ENCODE data around the gene TRPV4.

Gene TRPV4

GRCh38 chr12:109775172-109775881 lies 57.9 kb downstream of the TRPV4 start (continued):
- TF ChIP-seq ZNF792 (tag by site-specific recombination; IDR thresholded peaks at IDR 0.05), result no peak
- TF ChIP-seq PRDM2 (tag by site-specific recombination; IDR thresholded peaks at IDR 0.05; ENCODE audit: borderline replicate concordance), result no peak
- peak; percentile 22; the same call in 1 of the 2 replicates for TF ChIP-seq GLIS1 (tag by site-specific recombination; IDR thresholded peaks at IDR 0.05)
- no peak for TF ChIP-seq ZFP37 (tag by site-specific recombination; IDR thresholded peaks at IDR 0.05)
- no peak for TF ChIP-seq ZNF513 (tag by site-specific recombination; IDR thresholded peaks at IDR 0.05)
- 0 out of 2 replicates have a peak, but pooled peaks have one; percentile 9 for TF ChIP-seq ZSCAN30 (tag by site-specific recombination; IDR thresholded peaks at IDR 0.05)
- TF ChIP-seq ZNF768 (tag by site-specific recombination; IDR thresholded peaks at IDR 0.05), result peak; percentile 96
- TF ChIP-seq SALL2 (tag by site-specific recombination; IDR thresholded peaks at IDR 0.05; ENCODE audit: borderline replicate concordance), result no peak
- no peak for TF ChIP-seq ZFHX2 (tag by site-specific recombination; conservative IDR thresholded peaks at IDR 0.05)
- TF ChIP-seq ZNF404 (tag by site-specific recombination; IDR thresholded peaks at IDR 0.05), result no peak
- no peak for TF ChIP-seq ZNF324 (tag by site-specific recombination; IDR thresholded peaks at IDR 0.05)

GRCh38 chr12:109773384-109774011 lies 59.7 kb downstream of the TRPV4 start:
- CTCF ChIA-PET, result interaction anchor here (0.5 to 9.3 kb wide), 8 partner anchors 10 to 658 kb away, joined by 3 to 89 read pairs (median 5); partner anchors contain the start of genes MMAB and MVK
- POLR2A ChIA-PET, result interaction anchor here (1.5 kb wide), 1 partner anchor 9 kb away, joined by 3 read pairs; no protein-coding TSS in a partner anchor
- H3K9me3 ChIP-seq (ENCODE audit: control insufficient read depth, insufficient read depth, low read depth, low read length), result no peaks in the 10 kb centered on the region
- H3K36me3 ChIP-seq (ENCODE audit: control insufficient read depth in 2 of 2, insufficient read depth in 1 of 2, low read length in 2 of 2), result no peaks in the 10 kb centered on the region
- H3K27ac ChIP-seq (ENCODE audit: extremely low read depth, low read depth, low read length), result no peak overlapping the region
- TF ChIP-seq BCL11B (tag by site-specific recombination; IDR thresholded peaks at IDR 0.05; ENCODE audit: low read depth) (no peak), ZNF843 (tag by site-specific recombination; IDR thresholded peaks at IDR 0.05) (no peak), ZNF138 (tag by site-specific recombination; IDR thresholded peaks at IDR 0.05; ENCODE audit: borderline replicate concordance) (no peak), ZNF174 (tag by site-specific recombination; IDR thresholded peaks at IDR 0.05) (no peak)
- no peak overlapping the region for H3K4me3 ChIP-seq (ENCODE audit: low read depth, low read length)
- no peaks in the 10 kb centered on the region for H3K4me1 ChIP-seq (ENCODE audit: control insufficient read depth, insufficient read depth, low read length)
